Neural crest cell (in vitro differentiated cells): ENCODE data around the gene BAZ1A. TPM values are rescaled to one million over a fixed set of nuclear protein-coding genes. Genes with fewer than 3 reads are reported as not detected.
"Not testable (repeated sequence)": the region's sequence is repeated elsewhere in the genome, so short reads cannot be mapped to it uniquely, and the experiment has no call there.

Experiments
- DNase-seq: peaks from one replicate; pipeline ENCODE4 v3.0.0; 2021; ENCODE audit warnings: low read depth, mixed read lengths, low spot score
- H3K27ac Mint-ChIP-seq: one replicate; pipeline ENCODE4 v1.8.0; 2021; ENCODE audit warnings: mild to moderate bottlenecking, mixed read lengths; ENCODE audit not compliant: unreplicated experiment
- H3K27me3 Mint-ChIP-seq: 2 replicates; pipeline ENCODE4 v1.8.0; 2021; ENCODE audit warnings: low read depth, mild to moderate bottlenecking, mixed read lengths
- H3K36me3 Mint-ChIP-seq: 2 replicates; pipeline ENCODE4 v1.8.0; 2021; ENCODE audit warnings: low read depth, mild to moderate bottlenecking, mixed read lengths
- H3K4me1 Mint-ChIP-seq: 2 replicates; pipeline ENCODE4 v1.8.0; 2021; ENCODE audit warnings: mixed read lengths
- H3K4me3 Mint-ChIP-seq: one replicate; pipeline ENCODE4 v1.8.0; 2021; ENCODE audit warnings: mild to moderate bottlenecking, mixed read lengths
- H3K9me3 Mint-ChIP-seq: 2 replicates; pipeline ENCODE4 v1.8.0; 2021; ENCODE audit warnings: mixed read lengths
- total RNA-seq: library from RNA; stranded (reverse); gene quantifications from 2 replicates; pipeline ENCODE4 v1.2.1, GENCODE V29; 2021
- TF ChIP-seq, protein P1 (sequence below): fragments of 200-600 bp; sonication (generic); conservative IDR thresholded peaks from 2 replicates; pipeline ENCODE4 v1.5.0; 2021; ENCODE audit warnings: antibody characterized with exemption, mild to moderate bottlenecking

The BAZ1A gene
- total RNA-seq, 1 donor from 2014 or later = 50.2 TPM

GRCh38 chr14:34750670-34751069 lies 124.5 kb downstream of the BAZ1A start:
- Mint-ChIP-seq H3K27me3 (no peaks in the 10 kb centered on the region), H3K4me1 (no peaks in the 10 kb centered on the region), H3K4me3 (no peak overlapping the region), H3K27ac (no peak overlapping the region), H3K9me3 (no peaks in the 10 kb centered on the region), H3K36me3 (peaks cover 9% of the 10 kb centered on the region)
- no peak for DNase-seq
- TF ChIP-seq, protein P1, sequence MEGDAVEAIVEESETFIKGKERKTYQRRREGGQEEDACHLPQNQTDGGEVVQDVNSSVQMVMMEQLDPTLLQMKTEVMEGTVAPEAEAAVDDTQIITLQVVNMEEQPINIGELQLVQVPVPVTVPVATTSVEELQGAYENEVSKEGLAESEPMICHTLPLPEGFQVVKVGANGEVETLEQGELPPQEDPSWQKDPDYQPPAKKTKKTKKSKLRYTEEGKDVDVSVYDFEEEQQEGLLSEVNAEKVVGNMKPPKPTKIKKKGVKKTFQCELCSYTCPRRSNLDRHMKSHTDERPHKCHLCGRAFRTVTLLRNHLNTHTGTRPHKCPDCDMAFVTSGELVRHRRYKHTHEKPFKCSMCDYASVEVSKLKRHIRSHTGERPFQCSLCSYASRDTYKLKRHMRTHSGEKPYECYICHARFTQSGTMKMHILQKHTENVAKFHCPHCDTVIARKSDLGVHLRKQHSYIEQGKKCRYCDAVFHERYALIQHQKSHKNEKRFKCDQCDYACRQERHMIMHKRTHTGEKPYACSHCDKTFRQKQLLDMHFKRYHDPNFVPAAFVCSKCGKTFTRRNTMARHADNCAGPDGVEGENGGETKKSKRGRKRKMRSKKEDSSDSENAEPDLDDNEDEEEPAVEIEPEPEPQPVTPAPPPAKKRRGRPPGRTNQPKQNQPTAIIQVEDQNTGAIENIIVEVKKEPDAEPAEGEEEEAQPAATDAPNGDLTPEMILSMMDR = no peak

- no peaks in the 10 kb centered on the region for H3K27me3 Mint-ChIP-seq
- peaks cover 5% of the 10 kb centered on the region for H3K36me3 Mint-ChIP-seq
- TF ChIP-seq, protein P1 = no peak
Observed at GRCh38 chr14:34750233-34750632, 124.9 kb downstream of the BAZ1A start.

GRCh38 chr14:34749408-34749807 lies 125.8 kb downstream of the BAZ1A start:
- peaks cover 2% of the 10 kb centered on the region for H3K36me3 Mint-ChIP-seq
- H3K27ac Mint-ChIP-seq = no peak overlapping the region
- H3K9me3 Mint-ChIP-seq = no peaks in the 10 kb centered on the region
- TF ChIP-seq, protein P1 = no peak
- no peaks in the 10 kb centered on the region for H3K4me1 Mint-ChIP-seq
- no peaks in the 10 kb centered on the region for H3K27me3 Mint-ChIP-seq
- no peak for DNase-seq
- H3K4me3 Mint-ChIP-seq = no peak overlapping the region

More at GRCh38 chr14:34750233-34750632, 124.9 kb downstream of the BAZ1A start:
- Mint-ChIP-seq H3K27ac (no peak overlapping the region), H3K4me3 (no peak overlapping the region), H3K4me1 (no peaks in the 10 kb centered on the region), H3K9me3 (no peaks in the 10 kb centered on the region)
- no peak for DNase-seq

DNA sequence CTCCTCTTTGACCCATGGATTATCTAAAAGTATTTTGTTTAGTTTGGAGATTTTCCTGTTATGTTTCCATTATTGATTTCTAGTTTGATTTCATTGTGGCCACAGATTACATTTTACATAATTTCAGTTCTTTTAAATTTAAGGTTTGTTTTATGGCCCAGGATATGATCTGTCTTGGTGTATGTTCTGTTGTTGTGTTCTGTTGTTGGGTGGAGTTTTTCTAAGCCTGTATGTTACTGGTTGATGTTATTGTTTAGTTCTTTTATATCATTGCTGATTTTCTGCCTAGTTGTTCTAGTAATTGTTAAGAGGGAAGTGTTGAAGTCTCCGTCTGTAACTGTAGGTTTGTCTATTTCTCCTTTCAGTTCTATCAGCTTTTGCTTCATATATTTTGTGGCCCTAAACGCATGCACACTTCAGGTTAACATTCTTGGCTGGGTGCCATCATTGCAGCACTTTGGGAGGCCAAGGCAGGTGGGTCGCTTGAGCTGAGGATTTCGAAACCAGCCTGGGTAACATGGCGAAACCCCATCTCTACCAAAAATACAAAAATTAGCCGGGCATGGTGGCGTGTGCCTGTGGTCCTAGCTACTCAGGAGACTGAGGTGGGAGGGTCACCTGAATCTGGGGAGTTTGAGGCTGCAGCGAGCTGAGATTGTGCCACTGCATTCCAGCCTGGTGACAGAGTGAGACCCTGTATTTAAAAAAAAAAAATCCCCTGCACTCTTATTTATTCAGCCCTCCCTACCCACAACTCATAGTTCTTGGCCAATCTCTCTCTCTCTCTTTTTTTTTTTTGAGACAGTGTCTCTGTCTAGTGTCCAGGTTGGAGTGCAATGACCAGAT lies 132.7 kb downstream of the BAZ1A start:
- peaks cover 3% of the 10 kb centered on the region for H3K9me3 Mint-ChIP-seq
- DNase-seq = no peak
- H3K27me3 Mint-ChIP-seq = no peaks in the 10 kb centered on the region
- no peak overlapping the region for H3K4me3 Mint-ChIP-seq
- no peaks in the 10 kb centered on the region for H3K4me1 Mint-ChIP-seq
- H3K36me3 Mint-ChIP-seq = no peaks in the 10 kb centered on the region
- H3K27ac Mint-ChIP-seq = no peak overlapping the region
- TF ChIP-seq, protein P1 = no peak

GRCh38 chr14:34741840-34742239 lies 133.3 kb downstream of the BAZ1A start:
- H3K9me3 Mint-ChIP-seq = peaks cover 3% of the 10 kb centered on the region
- no peak overlapping the region for H3K4me3 Mint-ChIP-seq
- no peaks in the 10 kb centered on the region for H3K4me1 Mint-ChIP-seq
- TF ChIP-seq, protein P1 = no peak
- no peak overlapping the region for H3K27ac Mint-ChIP-seq
- no peaks in the 10 kb centered on the region for H3K36me3 Mint-ChIP-seq
- no peak for DNase-seq
- no peaks in the 10 kb centered on the region for H3K27me3 Mint-ChIP-seq

DNA sequence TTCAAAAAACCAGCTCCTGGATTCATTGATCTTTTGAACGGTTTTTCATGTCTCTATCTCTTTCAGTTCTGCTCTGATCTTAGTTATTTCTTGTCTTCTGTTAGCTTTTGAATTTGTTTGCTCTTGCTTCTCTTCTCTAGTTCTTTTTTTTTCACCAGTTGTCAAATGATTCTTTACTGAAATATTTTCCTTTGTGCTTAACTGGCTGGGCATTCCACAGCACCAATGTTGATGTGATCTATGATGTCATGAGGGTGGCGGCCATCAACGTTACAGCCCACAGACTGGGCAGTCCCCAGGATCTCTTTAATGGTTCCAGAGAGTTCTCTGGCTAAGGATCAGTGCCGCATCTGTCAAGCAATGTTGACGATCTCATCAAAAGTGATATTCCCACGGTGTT lies 135.0 kb downstream of the BAZ1A start:
- H3K4me1 Mint-ChIP-seq, H3K27me3 Mint-ChIP-seq, H3K9me3 Mint-ChIP-seq, DNase-seq, H3K4me3 Mint-ChIP-seq, H3K36me3 Mint-ChIP-seq, H3K27ac Mint-ChIP-seq: not testable (repeated sequence)

GRCh38 chr14:34737079-34737478 lies 138.1 kb downstream of the BAZ1A start:
- not testable (repeated sequence) for H3K4me1 Mint-ChIP-seq, DNase-seq, H3K27me3 Mint-ChIP-seq, H3K9me3 Mint-ChIP-seq, H3K36me3 Mint-ChIP-seq, H3K27ac Mint-ChIP-seq, H3K4me3 Mint-ChIP-seq
